ENCODE results near the gene CLDN16.

GRCh38 chr3:190339130-190339529 lies 48.8 kb upstream of the CLDN16 start:
- TF ChIP-seq CTCF (IDR thresholded peaks at IDR 0.05; ENCODE audit: poor library complexity, severe bottlenecking) (no peak), SMC3 (conservative IDR thresholded peaks at IDR 0.05; ENCODE audit: poor library complexity) (no peak), EZH2 (IDR thresholded peaks at IDR 0.05; ENCODE audit: borderline replicate concordance, insufficient read depth, low read length, poor library complexity, severe bottlenecking) (no peak), POLR2AphosphoS5 (IDR thresholded peaks at IDR 0.05) (no peak), MXI1 (conservative IDR thresholded peaks at IDR 0.05; ENCODE audit: poor library complexity, severe bottlenecking) (no peak), RAD21 (conservative IDR thresholded peaks at IDR 0.05) (no peak), TAF1 (IDR thresholded peaks at IDR 0.05; ENCODE audit: low read depth) (no peak), EP300 (conservative IDR thresholded peaks at IDR 0.05; ENCODE audit: poor library complexity, severe bottlenecking) (no peak)

Data from neural cell (in vitro differentiated cells).